GM10847 (cell line): ENCODE measurements around the gene HARBI1.

Experiments
- POLR2A ChIP-seq: IDR thresholded peaks from 2 replicates; pipeline ENCODE4 v1.6.1; 2011; ENCODE audit not compliant: insufficient read length; ENCODE audit errors: extremely low read depth

The HARBI1 gene

DNA sequence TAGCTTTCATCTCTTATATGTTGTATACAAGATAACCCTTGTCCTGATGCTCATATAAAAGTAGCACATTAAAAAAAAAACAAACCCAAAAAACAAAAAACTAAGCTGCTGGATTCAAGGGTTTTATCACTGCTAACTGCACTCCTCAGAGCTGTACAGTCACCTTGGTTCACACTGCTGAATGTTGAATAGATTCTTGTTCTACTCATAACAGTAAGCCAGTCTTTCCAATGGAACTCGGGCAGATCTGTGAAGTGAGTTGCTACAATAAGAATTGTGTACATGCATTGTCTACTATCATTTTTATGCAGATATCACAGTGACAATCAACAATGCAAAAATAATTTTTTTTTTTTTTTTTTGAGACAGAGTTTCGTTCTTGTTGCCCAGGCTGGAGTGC, 4.7 kb downstream of the HARBI1 start:
- TF ChIP-seq POLR2A, result no peak

DNA sequence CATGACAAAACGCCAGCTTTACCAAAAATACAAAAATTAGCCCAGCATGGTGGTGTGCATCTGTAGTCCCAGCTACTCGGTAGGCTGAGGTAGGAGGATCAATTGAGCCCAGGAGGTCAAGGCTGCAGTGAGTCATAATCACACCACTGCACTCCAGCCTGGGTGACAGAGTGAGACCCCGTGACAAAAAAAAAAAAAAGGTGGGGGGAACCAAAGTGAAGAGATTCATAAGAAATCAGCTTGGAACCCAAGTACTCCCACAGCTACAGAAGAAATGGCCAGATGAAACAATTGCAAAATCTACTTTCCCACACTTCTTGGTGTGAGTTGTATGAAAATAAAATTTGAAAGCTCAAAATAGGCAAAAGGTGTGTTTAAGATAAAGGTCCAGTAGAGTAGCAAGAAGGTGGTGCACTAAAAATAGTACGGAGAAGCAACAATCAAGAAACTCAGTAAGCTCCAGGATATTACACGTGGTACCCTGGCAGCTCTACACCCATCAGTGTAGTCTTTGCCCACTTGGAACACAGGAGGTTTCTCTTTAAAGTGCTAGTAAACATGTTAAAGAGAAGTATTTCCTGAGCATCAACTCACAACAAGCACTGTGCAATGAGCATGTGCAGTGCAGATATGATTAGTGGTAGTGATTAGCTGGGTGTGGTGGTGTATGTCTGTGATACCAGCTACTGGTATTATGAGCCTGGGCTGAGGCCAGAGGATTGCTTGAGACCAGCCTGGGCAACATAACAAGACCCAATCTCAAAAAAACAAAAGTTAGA, 5.3 kb downstream of the HARBI1 start:
- no peak for TF ChIP-seq POLR2A

GRCh38 chr11:46609386-46609785, 7.6 kb downstream of the HARBI1 start:
- TF ChIP-seq POLR2A, result no peak

GRCh38 chr11:46607516-46607915, 9.5 kb downstream of the HARBI1 start:
- TF ChIP-seq POLR2A, result no peak

DNA sequence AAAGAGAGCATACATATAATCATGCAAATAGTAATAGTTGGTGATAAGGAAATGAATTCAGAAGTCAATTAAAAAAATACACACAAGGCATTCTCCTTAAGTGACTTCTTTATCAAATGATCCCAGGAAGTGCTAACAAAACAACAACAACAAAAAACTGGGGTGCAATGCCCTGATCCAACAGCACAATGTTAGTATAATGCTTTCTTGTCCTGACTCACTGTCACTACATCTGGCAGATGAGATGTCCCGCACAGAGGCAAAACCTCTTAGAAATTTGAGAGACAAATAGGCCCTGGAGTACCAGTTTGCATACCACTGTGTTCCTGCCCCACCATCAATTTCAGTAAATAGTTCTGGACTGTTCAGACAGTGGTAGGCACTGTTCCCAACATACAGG, 12.2 kb downstream of the HARBI1 start:
- TF ChIP-seq POLR2A, result no peak

- no peak for TF ChIP-seq POLR2A
These were observed 13.2 kb downstream of the HARBI1 start for GRCh38 chr11:46603704-46604308.

DNA sequence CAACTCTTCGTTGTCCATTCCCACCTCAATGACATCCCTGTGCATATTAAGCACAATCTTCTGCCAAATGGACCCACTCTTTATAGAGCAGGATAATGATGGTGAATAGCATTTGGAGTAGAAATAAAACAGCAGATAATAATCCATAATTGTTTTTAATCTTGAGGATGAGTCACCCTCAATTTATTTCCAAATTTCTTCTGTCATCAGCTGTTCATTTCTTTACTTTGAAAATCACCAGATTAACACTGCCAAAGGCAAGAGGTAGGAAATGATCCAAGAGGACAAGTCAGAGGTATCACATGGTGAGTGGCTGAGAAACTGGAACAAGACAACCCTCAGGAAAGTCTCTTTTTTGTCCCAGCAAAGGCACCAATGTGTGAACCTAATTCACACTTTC, 15.9 kb downstream of the HARBI1 start:
- no peak for TF ChIP-seq POLR2A

- no peak for TF ChIP-seq POLR2A
These were observed 16.6 kb downstream of the HARBI1 start for GRCh38 chr11:46600194-46600960.

DNA sequence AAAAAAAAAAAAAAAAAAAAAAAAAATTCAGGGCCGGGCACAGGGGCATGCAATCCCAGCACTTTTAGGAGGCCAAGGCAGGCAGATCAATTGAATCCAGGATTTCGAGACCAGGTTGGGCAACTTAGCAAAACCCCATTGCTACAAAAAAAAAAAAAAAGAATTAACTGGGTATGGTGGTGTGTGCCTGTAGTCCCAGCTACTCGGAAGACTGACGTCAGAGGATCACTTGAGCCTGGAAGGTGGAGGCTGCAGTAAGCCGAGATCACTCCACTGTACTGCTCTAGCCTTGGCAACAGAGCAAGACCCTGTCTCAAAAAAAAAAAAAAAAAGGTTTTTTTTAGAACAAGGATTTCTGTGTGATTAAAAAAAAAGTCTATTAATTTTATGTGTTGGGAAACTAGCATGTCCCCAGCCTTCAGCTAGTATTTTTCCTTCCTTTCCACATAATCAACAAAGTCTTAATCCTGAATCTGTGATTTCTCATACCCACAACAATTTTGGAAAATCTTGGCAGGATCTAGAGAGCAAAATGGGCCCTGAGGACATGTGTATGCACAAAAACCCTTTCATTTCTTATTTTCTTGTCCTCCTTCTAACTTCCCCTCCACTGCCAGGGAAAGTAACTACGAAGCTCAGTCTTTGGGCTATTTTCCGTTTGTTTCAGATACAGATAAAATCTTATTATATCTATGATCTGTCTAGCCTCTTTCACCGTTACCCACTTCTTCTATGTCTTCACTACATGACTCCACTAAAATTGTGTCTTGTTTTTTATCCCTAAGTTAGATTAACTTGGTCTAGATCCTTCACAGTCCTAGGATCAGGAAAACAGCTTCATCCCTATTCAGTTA, 17.5 kb downstream of the HARBI1 start:
- no peak for TF ChIP-seq POLR2A

DNA sequence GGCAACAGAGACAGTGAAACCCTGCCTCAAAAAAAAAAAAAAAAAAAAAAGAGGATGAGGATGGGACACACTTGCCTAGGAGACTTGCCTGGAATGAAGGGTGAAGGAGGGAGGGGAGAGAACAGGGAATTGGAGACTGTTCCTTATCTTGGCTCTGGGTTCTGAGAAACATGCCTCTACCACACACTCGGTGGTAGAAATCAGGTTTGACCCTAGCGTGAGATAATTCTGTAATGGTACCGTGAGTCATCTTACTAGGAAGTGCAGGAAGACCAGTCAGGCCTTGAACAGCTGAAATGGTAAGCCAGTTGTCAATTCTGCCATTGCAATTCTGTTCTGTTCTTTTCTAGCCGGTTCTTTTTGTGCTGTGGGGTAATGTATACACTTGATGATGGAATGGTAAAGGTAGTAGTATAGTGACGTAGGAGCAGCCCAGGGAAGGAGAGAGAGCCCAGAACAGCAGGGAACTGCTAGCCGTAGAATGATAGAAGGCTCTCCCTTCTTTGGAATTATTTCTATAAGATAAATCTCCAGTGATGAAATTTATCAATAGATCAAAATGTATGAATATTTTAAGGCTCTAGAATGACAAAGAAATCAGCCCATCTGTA, 19.3 kb downstream of the HARBI1 start:
- no peak for TF ChIP-seq POLR2A

DNA sequence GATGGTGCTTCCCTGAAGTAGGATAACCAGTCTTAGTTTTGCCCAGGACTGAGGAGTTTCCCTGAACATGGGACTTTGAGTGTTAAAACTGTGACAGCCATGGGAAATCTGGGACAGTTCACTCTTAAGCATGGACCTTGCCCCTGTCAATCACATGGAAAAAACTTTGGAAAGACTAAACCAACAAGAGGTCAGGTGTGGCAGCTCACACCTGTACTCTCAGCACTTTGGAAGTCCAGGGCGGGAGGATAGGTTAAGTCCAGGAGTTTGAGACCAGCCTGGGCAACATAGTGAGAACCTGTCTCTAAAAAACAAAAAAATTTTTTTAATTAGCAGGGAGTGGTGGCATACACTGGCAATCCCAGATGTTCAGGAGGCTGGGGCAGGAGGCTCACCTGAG, 19.9 kb downstream of the HARBI1 start:
- no peak for TF ChIP-seq POLR2A

DNA sequence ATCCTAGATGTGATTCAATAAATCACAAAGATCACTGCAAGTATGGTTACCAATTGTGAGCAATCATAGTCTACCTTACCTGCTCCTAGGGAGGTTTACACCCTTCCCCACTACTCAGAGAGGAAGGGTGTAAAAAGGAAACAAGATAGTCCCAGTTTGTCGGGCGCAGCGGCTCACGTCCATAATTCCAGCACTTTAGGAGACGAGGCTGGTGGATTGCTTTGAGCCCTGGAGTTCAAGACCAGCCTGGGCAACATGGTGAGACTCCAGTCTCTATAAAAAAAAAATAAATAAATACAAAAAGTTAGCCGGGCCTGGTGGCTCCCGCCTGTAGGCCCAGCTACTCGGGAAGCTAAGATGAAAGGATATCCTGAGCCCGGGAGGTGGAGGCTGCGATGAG, 22.2 kb downstream of the HARBI1 start:
- TF ChIP-seq POLR2A, result no peak

GRCh38 chr11:46594374-46594700, 22.7 kb downstream of the HARBI1 start:
- no peak for TF ChIP-seq POLR2A

DNA sequence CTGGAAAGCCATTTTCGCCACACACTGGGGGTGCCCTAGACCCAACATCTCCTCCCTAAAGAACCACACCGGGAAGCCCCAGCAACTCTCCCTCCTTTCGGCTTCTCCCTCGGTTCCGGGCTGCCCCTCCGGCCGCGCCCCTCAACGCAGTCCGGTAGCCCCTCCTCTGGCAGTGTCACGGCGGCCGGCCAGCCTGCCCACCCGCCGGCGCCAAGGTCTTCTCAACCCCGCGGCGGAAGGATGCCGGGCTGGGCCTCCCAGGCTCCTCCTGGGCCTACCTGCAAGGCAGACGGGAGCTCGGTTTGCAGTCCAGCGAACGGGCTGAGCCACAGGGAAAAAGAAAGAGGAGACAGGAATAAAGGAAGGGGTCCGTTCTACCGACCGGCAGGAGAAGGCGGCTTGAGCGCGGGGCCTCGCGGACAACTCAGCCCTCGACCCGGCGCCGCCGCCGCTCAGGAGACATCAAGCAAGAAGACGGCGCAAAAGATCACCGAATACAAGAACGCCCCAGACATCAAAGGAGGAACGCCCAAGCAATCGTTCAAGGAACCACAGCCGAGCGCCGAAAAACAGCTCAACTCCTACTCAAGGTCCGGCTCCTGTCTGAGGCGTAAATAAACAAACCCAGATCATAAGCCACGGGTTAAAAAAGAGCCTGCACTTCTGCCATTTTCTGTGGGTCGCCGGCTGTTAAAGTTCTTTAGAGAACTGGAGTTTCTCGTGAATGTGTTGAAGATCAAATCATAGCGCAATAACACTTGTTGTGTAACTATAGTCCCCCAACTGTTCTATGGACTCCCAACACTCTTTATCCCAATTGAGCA, 23.3 kb downstream of the HARBI1 start, which contains the start of gene AMBRA1:
AMBRA1 (minus strand) TSS at position 474 of the 824 bp plus-strand sequence. CDS start 45,643 bp downstream, outside the sequence.
- TF ChIP-seq POLR2A, result peak; percentile 32
